Stimulated activated CD8-positive, alpha-beta memory T cell treated with anti-CD3 and anti-CD28 coated beads, Interleukin-12 subunit alpha, Interleukin-12 subunit beta, amount 100 ng/mL, for 4 hours (primary cell): ENCODE measurements around the gene TRIM49D2.
"Not testable (repeated sequence)": the region's sequence is repeated elsewhere in the genome, so short reads cannot be mapped to it uniquely, and the experiment has no call there.

Experiments
- DNase-seq: peaks from one replicate; pipeline ENCODE4 v3.0.0-alpha.2; 2020; ENCODE audit warnings: low read depth

The TRIM49D2 gene, protein sequence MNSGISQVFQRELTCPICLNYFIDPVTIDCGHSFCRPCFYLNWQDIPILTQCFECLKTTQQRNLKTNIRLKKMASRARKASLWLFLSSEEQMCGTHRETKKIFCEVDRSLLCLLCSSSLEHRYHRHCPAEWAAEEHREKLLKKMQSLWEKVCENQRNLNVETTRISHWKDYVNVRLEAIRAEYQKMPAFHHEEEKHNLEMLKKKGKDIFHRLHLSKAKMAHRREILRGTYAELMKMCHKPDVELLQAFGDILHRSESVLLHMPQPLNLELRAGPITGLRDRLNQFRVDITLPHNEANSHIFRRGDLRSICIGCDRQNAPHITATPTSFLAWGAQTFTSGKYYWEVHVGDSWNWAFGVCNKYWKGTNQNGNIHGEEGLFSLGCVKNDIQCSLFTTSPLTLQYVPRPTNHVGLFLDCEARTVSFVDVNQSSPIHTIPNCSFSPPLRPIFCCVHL

DNA sequence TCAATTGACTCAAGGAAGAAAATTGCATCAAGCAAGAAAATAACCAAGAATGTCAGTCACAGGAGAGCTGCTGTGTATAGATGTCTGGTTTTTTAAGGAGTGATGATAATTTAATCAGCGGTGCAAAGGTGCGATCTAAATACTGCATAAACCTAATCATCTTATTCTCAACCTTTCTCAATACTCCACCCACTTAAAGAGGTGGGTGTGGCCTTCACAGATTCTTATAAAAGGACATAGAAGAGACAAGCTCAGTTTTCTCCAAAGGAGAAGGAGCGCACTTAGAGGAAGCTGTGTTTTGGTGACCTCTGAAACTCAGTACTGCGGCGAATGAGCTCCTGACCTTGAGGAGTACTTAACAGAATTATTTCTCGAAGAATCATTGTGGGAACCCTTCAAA lies at the start of gene TRIM49D2:
TSS of gene TRIM49D2 (plus strand) at position 301 of the 400 bp plus-strand sequence. CDS start 2,698 bp downstream, outside the sequence.
- not testable (repeated sequence) for DNase-seq

DNA sequence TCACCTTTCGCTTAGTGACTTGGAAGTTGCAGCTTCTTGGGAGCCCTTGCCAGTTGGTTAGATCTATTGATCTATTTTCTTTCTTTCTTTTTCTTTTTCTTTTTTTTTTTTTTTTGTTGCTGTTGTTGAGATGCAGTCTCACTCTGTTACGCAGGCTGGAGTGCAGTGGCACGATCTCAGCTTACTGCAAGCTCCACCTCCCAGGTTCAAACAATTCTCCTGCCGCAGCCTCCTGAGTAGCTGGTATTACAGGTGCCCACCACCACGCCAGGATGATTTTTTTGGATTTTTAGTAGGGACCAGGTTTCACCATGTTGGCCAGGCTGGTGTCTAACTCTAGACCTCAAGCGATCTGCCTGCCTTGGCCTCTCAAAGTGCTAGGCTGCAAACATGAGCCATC lies 46.4 kb upstream of the TRIM49D2 start:
- DNase-seq, result not testable (repeated sequence)

DNA sequence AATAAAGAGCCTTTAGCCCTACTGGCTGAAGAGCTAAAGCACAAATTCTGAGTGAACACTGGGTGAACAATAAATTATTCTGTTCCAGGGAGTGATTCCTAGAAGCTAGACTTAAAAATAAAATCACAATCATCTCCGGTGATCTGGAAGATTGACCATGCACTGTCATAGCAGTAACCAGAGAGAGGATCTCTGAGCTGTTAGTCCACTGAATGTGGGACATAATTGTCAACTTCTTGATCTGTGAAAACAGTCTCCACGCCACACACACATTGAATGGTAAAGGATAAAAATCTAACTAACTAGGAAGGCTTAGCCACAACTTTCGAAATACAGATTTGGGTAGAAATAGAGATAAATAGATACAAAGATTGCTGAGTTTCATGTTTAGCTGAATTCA lies 30.6 kb upstream of the TRIM49D2 start:
- not testable (repeated sequence) for DNase-seq

DNA sequence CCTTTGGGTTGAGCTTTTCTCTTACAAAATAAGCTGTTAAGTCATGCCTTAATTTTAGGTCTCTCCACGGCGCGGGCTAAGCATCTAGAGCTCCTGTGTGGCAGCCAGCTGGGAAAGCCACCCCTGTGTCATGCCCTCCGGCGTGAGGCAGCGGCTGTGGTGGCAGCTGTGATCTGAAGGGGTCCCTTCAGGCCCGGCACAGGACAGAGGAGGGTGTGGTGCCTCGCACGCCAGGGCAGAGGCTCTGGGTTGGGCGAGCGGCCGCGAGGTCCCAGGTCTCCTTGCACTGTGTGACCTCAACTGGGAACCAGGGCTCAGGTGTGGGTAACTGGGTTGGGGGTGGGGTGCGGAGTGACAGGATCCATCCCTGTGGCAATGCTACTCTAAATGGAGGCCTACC lies 23.1 kb upstream of the TRIM49D2 start:
- DNase-seq, result not testable (repeated sequence)

DNA sequence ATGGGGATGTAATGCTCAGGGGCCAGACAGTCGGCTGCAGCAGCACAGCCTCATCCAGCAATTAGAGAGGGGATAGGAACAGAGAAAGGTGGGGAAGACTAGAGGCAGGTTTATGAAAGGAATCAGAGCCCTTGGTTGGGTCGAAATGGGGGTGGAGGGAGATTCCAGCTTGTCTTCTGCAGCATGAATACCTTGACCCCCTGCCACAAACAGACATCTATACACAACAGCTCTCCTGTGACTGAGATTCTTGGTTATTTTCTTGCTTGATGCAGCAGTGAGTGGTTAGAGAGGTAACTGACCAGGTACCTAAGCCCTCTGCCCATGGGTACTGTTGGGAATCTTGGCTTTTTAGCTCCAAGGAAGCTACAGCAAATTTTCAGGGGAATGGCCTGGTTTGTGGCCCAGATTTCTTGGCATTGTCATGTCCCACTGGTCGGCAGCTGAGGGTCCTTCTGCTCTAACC lies 1.6 kb upstream of the TRIM49D2 start, which contains the start of gene TRIM49D1:
TSS of gene TRIM49D1 (minus strand) at position 51 of the 466 bp plus-strand sequence. CDS start 4,535 bp downstream, outside the sequence.
- no peak for DNase-seq

DNA sequence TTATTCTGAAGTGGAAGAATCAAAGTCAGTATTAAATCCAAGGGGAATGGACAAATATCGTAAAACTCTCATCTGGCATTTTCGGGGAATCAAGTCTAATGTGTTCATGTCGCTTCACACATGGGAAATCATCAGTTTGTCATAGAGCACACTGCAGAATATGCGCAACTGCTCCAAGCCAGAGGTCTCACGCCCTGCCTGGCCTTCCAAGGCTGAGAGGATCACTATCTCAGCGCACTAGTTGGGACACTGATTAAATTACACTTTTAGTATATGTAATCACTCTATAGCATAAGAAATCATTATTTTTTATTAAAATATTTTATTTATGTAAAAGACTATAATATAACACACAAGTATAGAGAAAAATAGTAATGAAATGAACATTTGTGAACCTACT lies 37.0 kb downstream of the TRIM49D2 start:
- DNase-seq, result not testable (repeated sequence)

DNA sequence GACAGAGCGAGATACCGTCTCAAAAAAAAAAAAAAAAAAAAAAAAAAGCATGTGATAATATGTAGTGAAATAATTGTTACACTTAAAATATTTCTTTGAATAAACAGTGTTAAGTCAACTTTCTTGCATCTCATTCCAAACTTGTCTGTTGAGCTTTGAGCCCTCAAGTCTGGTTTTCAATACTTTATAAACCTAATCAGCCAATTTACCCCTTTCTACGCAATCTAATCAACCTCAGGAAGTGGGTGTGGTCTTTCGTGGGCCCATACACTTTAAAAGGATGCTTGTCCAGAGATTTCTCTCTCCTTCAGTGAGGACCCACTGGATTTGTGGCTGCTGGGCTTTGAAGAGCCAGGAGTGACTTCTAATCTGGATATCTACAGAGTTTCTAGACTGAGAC lies 41.9 kb downstream of the TRIM49D2 start, which contains the start of gene TRIM64:
TSS of gene TRIM64 (plus strand) at position 301 of the 400 bp plus-strand sequence. CDS start 2,467 bp downstream, outside the sequence.
- not testable (repeated sequence) for DNase-seq
